EH (cell line): ENCODE measurements around the gene FMN1.

Source experiments
- DNase-seq: peaks from one replicate; pipeline ENCODE4 v3.0.0-alpha.2; 2015; ENCODE audit warnings: low read depth

FMN1 gene

GRCh38 chr15:32765236-32765635, 429.3 kb downstream of the FMN1 start:
- no peak for DNase-seq

- no peak for DNase-seq
Observed at GRCh38 chr15:32763295-32763694, 431.2 kb downstream of the FMN1 start.

- peak; percentile 30 for DNase-seq
Observed at GRCh38 chr15:32757426-32757825, 437.1 kb downstream of the FMN1 start.

- DNase-seq: peak; percentile 29
Observed at GRCh38 chr15:32750979-32751378, 443.5 kb downstream of the FMN1 start.

GRCh38 chr15:32747921-32748342, 446.6 kb downstream of the FMN1 start:
- DNase-seq: peak; percentile 79

GRCh38 chr15:32746116-32746857, 448.2 kb downstream of the FMN1 start:
- DNase-seq: peak; percentile 70

GRCh38 chr15:32743411-32744140, 450.9 kb downstream of the FMN1 start:
- DNase-seq: peak; percentile 71

GRCh38 chr15:32739522-32740063, 454.9 kb downstream of the FMN1 start:
- peak; percentile 67 for DNase-seq

- DNase-seq: peak; percentile 67
Observed at GRCh38 chr15:32738666-32739065, 455.8 kb downstream of the FMN1 start.

GRCh38 chr15:32737304-32737703, 457.2 kb downstream of the FMN1 start:
- peak; percentile 68 for DNase-seq

- DNase-seq: peak; percentile 65
Observed at GRCh38 chr15:32736701-32737061, 457.8 kb downstream of the FMN1 start.

GRCh38 chr15:32735989-32736700, 458.4 kb downstream of the FMN1 start:
- peak; percentile 55 for DNase-seq

- peak; percentile 70 for DNase-seq
Observed at GRCh38 chr15:32733281-32733680, 461.2 kb downstream of the FMN1 start.

- DNase-seq: peak; percentile 35
Observed at GRCh38 chr15:32732574-32733157, 461.8 kb downstream of the FMN1 start.

- peak; percentile 68 for DNase-seq
Observed at GRCh38 chr15:32730677-32731654, 463.5 kb downstream of the FMN1 start.

- peak; percentile 55 for DNase-seq
Observed at GRCh38 chr15:32729700-32730395, 464.7 kb downstream of the FMN1 start.

GRCh38 chr15:32723171-32723948, 471.2 kb downstream of the FMN1 start:
- no peak for DNase-seq

GRCh38 chr15:32722136-32722535, 472.4 kb downstream of the FMN1 start:
- peak; percentile 55 for DNase-seq

GRCh38 chr15:32721596-32721995, 472.9 kb downstream of the FMN1 start:
- DNase-seq: peak; percentile 68
